HG02759 (cell line): Measurements from ENCODE around the gene IFNG-AS1.

Experiments used
- ATAC-seq: cut with Tn5 transposase; IDR thresholded peaks from one replicate; pipeline ENCODE4 v1.9.1; 2021; ENCODE audit warnings: mild to moderate bottlenecking, moderate library complexity; ENCODE audit not compliant: unreplicated experiment

The IFNG-AS1 gene

DNA sequence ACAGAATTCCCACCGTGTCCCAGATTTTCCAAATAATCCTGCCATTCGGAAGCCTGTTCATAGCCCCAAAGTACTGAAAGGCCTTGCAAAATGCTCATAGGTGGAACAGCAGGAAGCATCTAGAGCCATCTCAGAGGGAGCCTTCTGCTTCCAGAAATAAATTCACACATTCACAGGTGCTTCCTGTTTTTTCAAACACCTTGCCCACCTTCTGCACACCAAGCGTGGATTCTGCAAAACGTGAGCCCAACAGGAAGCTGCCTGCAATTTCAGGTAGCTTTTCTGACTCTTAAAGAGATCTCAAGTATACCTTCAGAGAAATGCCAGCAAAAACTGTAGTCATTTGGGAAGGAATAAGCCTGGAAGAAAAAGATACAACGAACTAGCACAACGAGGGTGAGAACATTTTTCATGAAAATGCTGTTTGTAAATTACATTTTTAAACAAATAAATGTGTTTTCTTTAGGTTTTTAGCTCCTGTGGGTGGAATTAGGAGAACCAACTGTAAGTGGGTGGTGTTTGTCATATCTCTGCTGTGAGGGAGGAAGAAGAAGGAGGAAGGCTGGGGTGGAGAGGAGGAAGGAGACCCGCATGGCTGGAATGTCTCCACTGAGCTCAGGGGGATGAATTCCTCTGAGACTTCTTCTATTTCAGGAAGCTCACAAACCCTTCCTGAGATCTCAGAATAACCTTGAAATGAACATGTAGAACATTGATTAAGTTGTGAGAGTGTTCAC lies at the start of gene IFNG-AS1:
Gene IFNG-AS1 (plus strand): TSS at position 264 of the 737 bp plus-strand sequence.
- ATAC-seq, result peak; percentile 46

DNA sequence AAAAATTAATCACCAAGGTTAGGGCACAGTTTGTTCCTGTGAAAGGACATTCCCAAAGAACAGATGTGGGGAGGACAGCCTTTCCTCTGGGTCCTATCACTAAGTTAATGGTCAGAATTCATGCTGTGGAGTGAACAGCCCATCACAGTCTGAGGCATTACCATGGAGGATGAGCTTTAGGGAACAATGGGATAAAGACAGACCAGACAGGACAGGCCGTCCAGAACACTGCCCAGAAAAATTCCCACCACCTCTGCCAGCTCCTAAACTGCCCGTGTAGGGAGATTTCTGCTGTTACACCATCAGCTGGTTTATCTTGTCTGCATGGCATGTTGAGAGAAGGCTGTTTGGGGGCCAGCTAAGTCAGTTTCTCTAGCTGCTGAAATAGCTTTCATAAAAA lies 49.6 kb upstream of the IFNG-AS1 start:
- no peak for ATAC-seq

DNA sequence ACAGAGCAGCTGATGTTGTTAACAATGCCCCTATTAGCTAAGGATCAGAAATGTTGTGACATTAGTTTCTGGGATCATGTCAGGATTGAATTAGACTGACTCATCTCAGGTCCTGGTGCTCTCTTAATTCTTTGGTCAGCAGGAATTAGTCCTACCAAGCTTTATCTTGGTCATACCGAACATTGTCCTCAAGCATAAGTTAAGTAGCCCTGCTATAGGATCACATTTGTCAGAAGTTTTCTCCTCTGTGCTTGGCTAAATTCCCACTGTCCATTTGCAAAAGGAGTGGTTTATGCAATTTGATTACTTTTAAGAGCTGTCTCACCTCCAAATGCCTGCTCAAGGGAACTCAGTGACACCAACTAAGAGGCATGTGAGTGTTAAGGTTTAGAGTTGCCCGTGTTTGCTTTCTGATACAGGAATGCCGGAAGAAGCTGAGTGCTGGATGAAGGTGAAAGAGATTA lies 48.4 kb upstream of the IFNG-AS1 start:
- ATAC-seq, result no peak

DNA sequence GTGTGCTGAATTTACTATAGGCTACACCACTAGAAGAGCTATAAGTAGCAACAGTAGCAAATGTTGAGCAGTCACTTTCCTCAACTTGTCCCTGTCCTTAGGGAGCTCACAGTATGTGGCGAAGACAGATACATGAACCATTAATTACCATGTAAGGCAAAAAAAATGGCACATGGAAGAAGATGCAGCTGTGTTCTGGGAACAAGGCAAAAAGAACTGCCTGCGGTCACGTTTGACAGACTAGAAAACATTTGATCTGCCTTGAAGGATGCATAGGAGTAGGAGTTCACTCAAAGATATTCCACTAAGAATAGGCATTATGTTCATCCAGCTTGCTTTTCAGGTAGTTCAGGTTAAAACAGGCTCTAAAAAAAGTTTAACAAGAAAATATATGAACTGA lies 46.5 kb upstream of the IFNG-AS1 start:
- no peak for ATAC-seq

GRCh38 chr12:67943141-67943892 lies 45.9 kb upstream of the IFNG-AS1 start:
- no peak for ATAC-seq

DNA sequence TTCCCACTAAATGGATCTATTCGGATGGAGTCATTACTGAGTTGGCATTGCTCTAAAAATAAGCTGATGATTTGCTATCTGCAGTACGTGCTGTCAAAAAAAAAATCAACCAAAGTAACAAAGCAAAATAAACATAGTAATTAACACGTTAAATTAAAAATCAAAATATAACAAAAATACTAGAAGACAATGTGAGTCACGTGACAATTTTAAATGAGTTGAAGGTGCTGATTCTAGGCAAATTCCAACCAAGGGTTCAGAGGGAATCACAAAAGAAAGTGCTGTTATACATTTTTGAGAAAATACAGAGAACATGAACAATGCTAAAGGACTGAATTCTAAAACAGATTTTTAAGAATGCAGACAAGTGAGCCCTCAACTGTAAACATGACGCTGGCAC lies 45.2 kb upstream of the IFNG-AS1 start:
- no peak for ATAC-seq

DNA sequence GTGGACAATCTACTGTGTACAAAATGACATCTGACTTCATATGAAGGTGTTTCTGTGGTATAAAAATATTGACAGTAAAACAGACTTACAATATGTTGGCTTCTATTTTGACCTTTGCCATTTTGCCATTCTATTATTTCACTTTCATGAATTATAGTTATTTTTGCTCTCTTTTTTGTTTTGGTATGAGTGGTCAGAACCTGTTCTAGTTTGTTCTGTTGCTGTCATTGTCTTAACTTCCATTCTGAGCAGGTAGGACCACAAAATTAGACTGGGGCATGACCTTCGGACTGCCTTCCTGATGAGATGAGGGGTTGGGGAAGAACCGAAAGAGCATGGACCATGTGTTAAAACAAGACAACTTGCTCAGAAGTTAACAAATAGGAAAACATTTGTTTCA lies 36.5 kb upstream of the IFNG-AS1 start:
- no peak for ATAC-seq

- ATAC-seq, result no peak
These were observed 31.9 kb upstream of the IFNG-AS1 start for GRCh38 chr12:67957383-67957782.

DNA sequence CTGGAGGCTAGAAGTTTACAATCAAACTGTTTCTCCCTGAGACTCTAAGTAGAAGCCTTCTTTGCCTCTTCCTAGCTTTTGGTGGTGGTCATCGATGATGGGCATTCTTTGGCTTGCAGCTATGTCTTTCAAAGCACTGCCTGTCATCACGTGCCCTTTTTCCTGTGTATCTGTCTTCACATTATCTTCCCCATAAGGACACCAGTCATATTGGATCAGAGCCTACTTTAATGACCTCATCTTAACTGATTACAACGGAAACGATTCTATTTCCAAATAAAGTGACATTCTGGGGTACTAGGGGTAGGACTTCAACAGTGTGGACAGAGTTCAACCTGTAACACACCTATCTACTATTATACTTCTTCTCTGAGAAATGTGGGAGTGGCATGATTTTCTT lies 31.1 kb upstream of the IFNG-AS1 start:
- no peak for ATAC-seq

DNA sequence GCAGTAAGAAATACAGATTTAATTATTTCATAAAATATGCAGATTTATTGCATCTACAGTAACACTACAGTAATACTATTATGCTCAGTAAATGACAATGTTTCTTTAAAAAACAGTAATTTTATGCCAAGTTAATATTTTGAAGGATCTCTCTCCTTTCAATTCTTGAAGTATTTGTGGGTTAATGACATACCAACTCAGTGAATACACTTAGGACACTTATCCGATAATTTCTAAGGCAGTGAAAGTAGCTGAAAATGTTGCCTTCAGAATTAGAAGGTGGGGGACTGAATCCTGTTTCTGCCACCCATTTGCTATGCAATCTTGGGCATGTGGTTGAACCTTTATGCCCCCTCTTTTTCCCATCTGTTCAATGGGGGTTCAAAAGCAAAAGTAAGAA lies 24.8 kb upstream of the IFNG-AS1 start:
- ATAC-seq, result no peak

DNA sequence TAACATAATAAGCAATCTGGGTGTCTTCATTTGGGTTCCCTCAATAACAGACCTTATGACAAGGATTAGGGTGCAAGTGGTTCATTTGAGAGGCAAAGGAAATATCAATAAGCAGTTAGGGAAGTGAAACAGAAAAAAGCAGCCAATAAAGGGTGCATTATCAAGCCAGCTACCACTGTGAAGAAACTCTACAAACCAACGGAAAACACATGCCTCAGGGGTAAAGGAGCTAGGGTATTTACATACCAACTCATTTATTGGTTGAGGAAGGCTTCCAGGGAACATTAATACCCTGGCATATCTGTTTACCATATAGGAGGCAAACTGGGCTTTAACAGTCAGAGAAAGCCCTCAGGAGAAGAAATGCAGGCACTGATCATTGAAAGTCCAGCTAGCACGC lies 22.7 kb upstream of the IFNG-AS1 start:
- ATAC-seq, result no peak

DNA sequence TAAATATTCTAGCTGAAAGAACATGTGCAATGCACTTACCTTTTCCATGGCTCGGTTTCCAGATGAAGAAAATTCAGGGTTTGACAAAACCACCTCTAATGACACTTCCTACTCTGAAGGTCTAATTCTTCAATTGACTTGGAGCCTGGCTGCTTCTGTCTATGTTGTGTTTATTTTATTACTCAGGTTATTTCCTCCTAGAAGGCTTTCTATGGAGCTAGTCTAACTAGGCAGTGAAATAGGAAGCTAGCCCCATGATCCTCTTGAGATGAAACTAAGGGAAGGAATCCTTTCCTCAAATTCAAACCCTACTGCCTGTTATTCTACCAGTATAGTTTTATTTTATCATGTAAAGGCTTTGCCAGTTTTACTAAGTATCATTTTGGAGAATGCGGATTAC lies 20.9 kb upstream of the IFNG-AS1 start:
- no peak for ATAC-seq

DNA sequence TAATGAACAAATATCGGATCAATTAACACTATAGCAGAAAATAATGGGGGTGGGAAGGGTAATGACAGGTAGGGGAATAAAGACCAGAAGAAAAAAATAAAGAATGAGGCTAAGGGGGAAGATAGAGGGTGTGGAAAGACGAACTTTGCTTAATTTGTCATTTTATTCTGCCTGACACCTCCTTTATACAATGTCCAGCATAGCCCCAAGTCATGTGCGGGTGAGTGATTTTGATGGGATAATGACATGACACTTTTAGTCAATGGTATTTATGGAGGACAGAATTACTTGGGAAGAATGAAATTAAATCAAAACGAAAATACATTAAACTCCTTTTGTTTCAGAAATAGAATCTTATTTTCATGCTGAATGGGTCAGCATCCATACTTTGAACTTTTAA lies 20.5 kb upstream of the IFNG-AS1 start:
- ATAC-seq, result no peak

DNA sequence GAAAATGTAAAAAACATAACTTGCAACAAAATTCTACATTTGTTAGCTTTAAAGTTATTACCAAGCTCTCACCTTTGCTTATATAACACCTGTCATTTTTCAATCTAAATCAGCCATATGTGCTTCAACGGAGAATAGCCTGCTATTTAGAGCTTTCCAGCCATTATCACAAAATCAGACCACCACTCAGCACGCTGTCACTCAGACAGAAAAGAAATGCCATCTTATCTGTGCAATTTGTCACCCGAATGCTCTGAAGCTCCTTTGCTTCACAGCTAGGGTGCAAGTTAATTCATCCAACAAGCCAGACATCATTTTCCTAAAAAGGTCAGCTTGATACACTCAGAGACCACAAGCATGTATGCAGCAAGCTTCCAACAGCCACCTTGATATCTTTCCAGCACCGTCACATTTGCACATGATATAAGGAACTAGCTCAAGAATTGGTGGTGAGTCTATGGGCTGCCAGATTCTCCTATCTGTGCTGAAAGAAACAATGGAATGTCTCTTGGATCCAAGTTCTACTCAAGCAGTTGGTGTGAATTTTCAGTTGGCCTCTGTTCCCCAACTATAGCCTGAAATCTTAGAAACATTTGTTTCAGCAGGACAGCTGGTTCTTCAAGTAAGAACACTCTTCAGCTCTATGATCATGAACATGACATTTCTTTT lies 20.0 kb upstream of the IFNG-AS1 start:
- no peak for ATAC-seq

- no peak for ATAC-seq
These were observed 11.6 kb upstream of the IFNG-AS1 start for GRCh38 chr12:67977668-67978067.

DNA sequence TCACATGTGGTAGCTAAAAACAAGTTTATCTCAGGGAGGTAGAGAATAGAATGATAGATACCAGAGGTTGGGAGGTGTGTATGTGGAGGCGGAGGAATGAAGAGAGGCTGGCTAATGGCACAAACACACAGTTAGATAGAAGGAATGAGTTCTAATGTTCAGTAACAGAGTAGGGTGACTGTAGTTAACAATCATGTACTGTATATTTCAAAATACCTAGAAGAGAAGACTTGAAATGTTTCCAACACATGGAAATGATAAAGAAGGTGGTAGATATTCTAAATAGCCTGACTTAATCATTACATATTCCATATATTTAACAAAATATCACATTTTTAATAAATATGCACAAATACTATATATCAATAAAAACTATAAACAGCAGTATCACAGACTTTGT lies 8.9 kb upstream of the IFNG-AS1 start:
- ATAC-seq, result no peak

DNA sequence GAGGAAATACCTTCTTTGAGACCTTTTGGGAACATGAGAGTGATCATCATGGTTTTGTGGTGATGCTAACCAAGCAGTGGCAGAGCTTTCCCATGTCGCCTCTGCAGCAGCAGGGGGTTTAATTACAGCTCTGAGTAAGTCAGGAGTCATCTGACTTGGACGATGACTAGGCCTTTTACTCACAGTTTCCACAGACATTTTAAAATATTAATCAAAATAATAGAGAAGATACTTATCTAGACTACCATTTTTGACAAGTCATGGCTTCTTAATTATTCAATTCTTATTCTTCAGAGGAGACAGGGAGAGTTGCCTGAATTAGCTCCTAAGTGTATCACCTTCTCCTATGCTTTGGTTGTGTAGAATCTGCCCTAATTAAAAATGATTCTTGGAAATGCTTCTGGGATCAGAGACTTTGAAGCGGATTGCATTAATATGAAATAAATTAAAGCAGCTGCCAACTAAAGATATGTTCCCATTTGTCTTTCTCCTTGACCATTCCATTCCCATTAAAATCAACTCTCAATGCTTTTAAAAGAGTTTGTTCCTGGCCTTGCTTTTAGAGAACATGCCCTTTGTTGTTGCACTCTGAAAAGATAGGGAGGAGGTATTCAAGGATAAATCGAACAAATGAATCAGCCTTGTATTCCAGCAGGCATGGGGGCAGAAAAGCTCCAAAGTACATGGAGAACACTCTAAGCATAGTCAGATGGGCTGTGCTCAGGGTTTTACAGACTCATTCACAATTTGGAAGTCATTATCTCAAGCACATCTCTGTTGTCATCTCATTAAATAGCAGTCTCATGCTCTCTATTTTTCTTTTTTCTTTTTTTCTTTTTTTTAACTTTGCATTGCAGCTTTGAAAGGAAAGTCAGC lies 7.7 kb upstream of the IFNG-AS1 start:
- no peak for ATAC-seq

GRCh38 chr12:67982164-67982563 lies 7.1 kb upstream of the IFNG-AS1 start:
- ATAC-seq, result no peak

- no peak for ATAC-seq
These were observed 2.6 kb upstream of the IFNG-AS1 start for GRCh38 chr12:67986632-67987031.

- peak; percentile 73 for ATAC-seq
These were observed 636 bp upstream of the IFNG-AS1 start for GRCh38 chr12:67988601-67989021.

- peak; percentile 61 for ATAC-seq
These were observed 1.9 kb downstream of the IFNG-AS1 start for GRCh38 chr12:67991158-67991557.
